Heart right ventricle (tissue), 16 donors: ENCODE data around the gene ADGRD1. TPM values are rescaled to one million over a fixed set of nuclear protein-coding genes. Genes with fewer than 3 reads are reported as not detected.

ENCODE experiments used
- ATAC-seq, 8 donors: fragments of 200-7000 bp; cut with Tn5 transposase; one replicate each; pipeline ENCODE4 v1.9.1; 2020; ENCODE audit warnings: mild to moderate bottlenecking in 8 of 8, moderate library complexity in 8 of 8, moderate number of reproducible peaks in 1 of 8
- DNase-seq, 2 donors: peaks; one replicate each; pipeline ENCODE4 v3.0.0-alpha.2; 2020
- H3K27ac ChIP-seq, 10 donors: fragments of 200-600 bp; sonication (generic) in 2 of 10; one replicate each; pipeline versions ENCODE4 v1.5.0 to v1.8.0; 2020 to 2022; ENCODE audit warnings: mild to moderate bottlenecking in 3 of 10
- H3K27me3 ChIP-seq, 7 donors: fragments of 200-600 bp; one replicate each; pipeline ENCODE4 v1.8.0; 2021 to 2022; ENCODE audit warnings: mild to moderate bottlenecking in 2 of 7
- H3K36me3 ChIP-seq, 9 donors: fragments of 200-600 bp; sonication (generic) in 1 of 9; one replicate each; pipeline versions ENCODE4 v1.5.0 to v1.8.0; 2020 to 2022; ENCODE audit warnings: mild to moderate bottlenecking in 2 of 9
- H3K4me1 ChIP-seq, 9 donors: fragments of 200-600 bp; sonication (generic) in 1 of 9; one replicate each; pipeline versions ENCODE4 v1.5.0 to v1.8.0; 2020 to 2022; ENCODE audit warnings: mild to moderate bottlenecking in 4 of 9
- H3K4me3 ChIP-seq, 10 donors: fragments of 200-600 bp; sonication (generic) in 2 of 10; one replicate each; pipeline versions ENCODE4 v1.5.0 to v1.8.0; 2020 to 2022; ENCODE audit warnings: mild to moderate bottlenecking in 7 of 10, moderate library complexity in 2 of 10
- H3K9me3 ChIP-seq, 11 donors: fragments of 200-600 bp in 10 of 11; sonication (generic) in 2 of 11; one replicate each; pipeline versions ENCODE4 v1.5.0 to v1.8.0; 2013 to 2022; ENCODE audit warnings: mild to moderate bottlenecking in 2 of 11, control low read depth in 1 of 11, moderate library complexity in 1 of 11
- CTCF ChIP-seq, 9 donors: fragments of 200-600 bp; sonication (generic) in 2 of 9; IDR thresholded peaks; one replicate each; pipeline versions ENCODE4 v1.5.0 to v1.8.0; 2021 to 2022; ENCODE audit warnings: antibody characterized with exemption in 9 of 9, mild to moderate bottlenecking in 5 of 9, moderate library complexity in 1 of 9
- WGBS, 2 donors: extraction: QIAGEN DNeasy Blood & Tissue Kit; methylation state at CpG; one replicate each; pipeline ENCODE4 v1.1.7; 2013; ENCODE audit warnings: inconsistent platforms in 1 of 2; 5-methylcytosine and 5-hydroxymethylcytosine counted together
- intact Hi-C, 10 donors: fragments of 100-400 bp; cut with DNase I; formaldehyde crosslinking; loops; one replicate each; pipeline versions ENCODE4 v1.11.1 to v1.14.2; 2022
- polyA plus RNA-seq, 2 donors: library from polyadenylated mRNA; stranded (reverse); fragments of 200-250 nt; gene quantifications; one replicate each; pipeline ENCODE4 v1.2.3, GENCODE V29; 2013
- total RNA-seq, 10 donors: library from RNA; stranded (reverse); fragmentation: NEBNext Ultra II Directional in 3 of 10; extraction: Animal tissue kit (Norgen Biotek cat#: 25700) in 3 of 10; gene quantifications; one replicate each; pipeline versions ENCODE4 v1.2.1 to v1.2.4, GENCODE V29; 2021 to 2023
- donor health status: Arrhythmogenic right ventricular cardiomyopathy.
- donor health status: ischemic (EF 13 %, LVEDD 7.1; RV severe dilation, severe dysfunction).
- donor health status: healthy with polysubstance abuse.
- donor health status: DM: no; HTN: yes; CAD: no.
- donor health status: DM: no; HTN: no; CAD: no.
- donor health status: ischemic (EF 25% LVEDD 6.9; RV normal size, moderate dysfunction).
- donor health status: ischemic (EF 25% LVEDD 5.7; RV mildly dilated, moderate dysfunction).
- donor health status: healthy.
- donor health status: DM: yes; HTN: yes; CAD: no.
- donor health status: Ischemic cardiomyopathy.
- donor health status: ischemic (EF 35%, LVEDD 5.7; RV mildly dilated, moderate dysfunction).
- donor health status: nonischemic (EF 11% LVEDD 7.7; RV severe dilation, severe dysfunction).
- donor health status: DM: yes; HTN: yes; CAD: no.
- donor health status: PGD.
- donor health status: ischemic (EF 29% LVEDD 5.4; RV normal size, mild dysfunction).
- donor health status: nonischemic (EF 23%, LVEDD 6.1; RV moderate dilation, normal function).

The ADGRD1 gene
- total and polyA plus RNA-seq, 12 donors = 16.8 to 157 (median 69.7) TPM

DNA sequence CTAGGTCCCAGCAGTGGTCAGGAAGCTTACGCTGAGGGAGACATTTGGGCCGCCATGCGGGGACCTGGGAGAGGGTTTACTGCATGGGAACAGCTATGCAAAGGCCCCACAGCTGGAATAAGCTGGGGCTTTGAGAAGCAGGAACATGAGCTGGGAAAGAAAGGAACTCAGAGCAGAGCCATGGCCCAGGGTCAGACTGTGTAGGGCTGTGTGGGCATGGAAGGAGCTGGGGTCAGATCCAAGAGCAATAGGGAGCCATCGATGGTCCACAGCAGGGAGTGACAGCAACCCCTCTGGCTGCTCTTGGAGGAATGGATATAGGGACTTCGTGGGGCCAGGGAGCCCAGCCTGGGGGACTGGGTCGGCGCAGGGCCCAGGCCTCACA is 151.6 kb downstream of the ADGRD1 start:
- no peak for TF ChIP-seq CTCF (IDR thresholded peaks at IDR 0.05)
- Histone ChIP-seq H3K9me3 (no peaks in the 10 kb centered on the region), H3K4me1 (peaks cover 0 to 17% (median 12%) of the 10 kb centered on the region in 9 donors), H3K36me3 (peaks cover 0 to 19% (median 0%) of the 10 kb centered on the region in 9 donors), H3K4me3 (no peak overlapping the region), H3K27ac (no peak overlapping the region), H3K27me3 (no peaks in the 10 kb centered on the region)
- ATAC-seq (peak in 1 of 8 donors; percentile 6), DNase-seq (no peak)
- intact Hi-C loops = loop anchor here in 6 of 10 donors (5.0 to 10.0 kb wide), 6 partner anchors 181 to 899 kb away; partner anchors contain the start of gene SFSWAP (in 1 of the 6)
- WGBS, 2 donors = 94 to 96% methylated on average over 7 of the region's 7 CpGs

GRCh38 chr12:131105736-131106348 is 152.1 kb downstream of the ADGRD1 start:
- Histone ChIP-seq H3K27ac (no peak overlapping the region), H3K27me3 (no peaks in the 10 kb centered on the region), H3K9me3 (no peaks in the 10 kb centered on the region), H3K4me1 (peaks cover 0 to 17% (median 12%) of the 10 kb centered on the region in 9 donors), H3K36me3 (peaks cover 0 to 19% (median 0%) of the 10 kb centered on the region in 9 donors), H3K4me3 (no peak overlapping the region)
- WGBS, 2 donors = 91 to 94% methylated on average over 27 of the region's 27 CpGs
- DNase-seq (no peak), ATAC-seq (no peak)
- intact Hi-C loops = loop anchor here in 6 of 10 donors (5.0 to 10.0 kb wide), 6 partner anchors 181 to 899 kb away; partner anchors contain the start of gene SFSWAP (in 1 of the 6)
- TF ChIP-seq CTCF (IDR thresholded peaks at IDR 0.05) = no peak

- no peak for ATAC-seq
- Histone ChIP-seq H3K27me3 (no peaks in the 10 kb centered on the region), H3K4me3 (no peak overlapping the region), H3K4me1 (peaks cover 0 to 17% (median 12%) of the 10 kb centered on the region in 9 donors), H3K36me3 (peaks cover 0 to 23% (median 0%) of the 10 kb centered on the region in 9 donors), H3K9me3 (no peaks in the 10 kb centered on the region), H3K27ac (no peak overlapping the region)
- TF ChIP-seq CTCF (IDR thresholded peaks at IDR 0.05) = no peak
- intact Hi-C loops = loop anchor here in 6 of 10 donors (5.0 to 10.0 kb wide), 6 partner anchors 182 to 898 kb away; partner anchors contain the start of gene SFSWAP (in 1 of the 6)
- DNase-seq = no peak
- WGBS, 2 donors = 89 to 90% methylated on average over 6 of the region's 6 CpGs
Observed at GRCh38 chr12:131106349-131106941, 152.7 kb downstream of the ADGRD1 start.

GRCh38 chr12:131108177-131108955 is 154.7 kb downstream of the ADGRD1 start:
- no peak for ATAC-seq
- Histone ChIP-seq H3K36me3 (peaks cover 0 to 35% (median 0%) of the 10 kb centered on the region in 9 donors), H3K4me1 (peaks cover 0 to 15% (median 12%) of the 10 kb centered on the region in 9 donors), H3K27me3 (no peaks in the 10 kb centered on the region), H3K4me3 (no peak overlapping the region), H3K27ac (no peak overlapping the region), H3K9me3 (no peaks in the 10 kb centered on the region)
- DNase-seq = no peak
- WGBS, 2 donors = 94 to 96% methylated on average over 10 of the region's 10 CpGs
- no peak for TF ChIP-seq CTCF (IDR thresholded peaks at IDR 0.05)
- intact Hi-C loops = loop anchor here in 6 of 10 donors (5.0 to 10.0 kb wide), 6 partner anchors 184 to 896 kb away; partner anchors contain the start of gene SFSWAP (in 1 of the 6)
